Retinal pigment epithelial cell (primary cell): ENCODE measurements around the gene BTBD10.

Source experiments
- DNase-seq: peaks from one replicate; pipeline ENCODE4 v3.0.0-alpha.2; 2010; ENCODE audit warnings: low read depth
- H3K4me3 ChIP-seq: 2 replicates; pipeline ENCODE4 v1.5.1; 2011; ENCODE audit warnings: mild to moderate bottlenecking, low read length, control low read depth, moderate library complexity
- TF ChIP-seq, protein P1 (sequence below): conservative IDR thresholded peaks from 2 replicates; pipeline ENCODE4 v1.5.1; 2011; ENCODE audit warnings: low read depth, low read length, control low read depth, inconsistent platforms

Gene BTBD10

DNA sequence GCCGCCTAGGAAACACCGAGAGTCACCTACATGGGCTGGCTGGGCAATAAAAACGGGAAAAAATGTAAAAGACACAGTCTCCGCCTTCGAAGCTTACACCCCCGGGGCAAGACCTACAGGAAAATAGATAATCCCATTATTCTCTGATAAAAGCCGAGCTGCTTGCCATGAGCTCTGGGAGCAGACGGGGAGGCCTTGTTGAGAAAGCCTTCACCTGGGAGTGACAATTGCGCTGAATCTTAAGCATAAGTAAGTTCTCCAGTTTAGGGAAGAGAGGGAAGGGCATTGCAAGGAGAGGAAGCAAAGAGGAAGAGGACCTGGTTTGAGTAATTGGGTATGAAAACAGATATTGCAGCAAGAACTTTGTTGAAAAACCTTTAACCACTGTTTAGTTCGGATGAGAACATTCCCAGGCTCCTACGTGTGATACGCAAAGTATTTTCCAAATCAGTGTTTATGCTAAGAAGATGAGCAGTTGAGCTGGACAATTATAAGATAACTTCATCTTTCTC, 813 bp upstream of the BTBD10 start:
- H3K4me3 ChIP-seq, result peak overlapping the region; percentile 90
- TF ChIP-seq, protein P1, sequence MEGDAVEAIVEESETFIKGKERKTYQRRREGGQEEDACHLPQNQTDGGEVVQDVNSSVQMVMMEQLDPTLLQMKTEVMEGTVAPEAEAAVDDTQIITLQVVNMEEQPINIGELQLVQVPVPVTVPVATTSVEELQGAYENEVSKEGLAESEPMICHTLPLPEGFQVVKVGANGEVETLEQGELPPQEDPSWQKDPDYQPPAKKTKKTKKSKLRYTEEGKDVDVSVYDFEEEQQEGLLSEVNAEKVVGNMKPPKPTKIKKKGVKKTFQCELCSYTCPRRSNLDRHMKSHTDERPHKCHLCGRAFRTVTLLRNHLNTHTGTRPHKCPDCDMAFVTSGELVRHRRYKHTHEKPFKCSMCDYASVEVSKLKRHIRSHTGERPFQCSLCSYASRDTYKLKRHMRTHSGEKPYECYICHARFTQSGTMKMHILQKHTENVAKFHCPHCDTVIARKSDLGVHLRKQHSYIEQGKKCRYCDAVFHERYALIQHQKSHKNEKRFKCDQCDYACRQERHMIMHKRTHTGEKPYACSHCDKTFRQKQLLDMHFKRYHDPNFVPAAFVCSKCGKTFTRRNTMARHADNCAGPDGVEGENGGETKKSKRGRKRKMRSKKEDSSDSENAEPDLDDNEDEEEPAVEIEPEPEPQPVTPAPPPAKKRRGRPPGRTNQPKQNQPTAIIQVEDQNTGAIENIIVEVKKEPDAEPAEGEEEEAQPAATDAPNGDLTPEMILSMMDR, result no peak
- DNase-seq, result no peak

DNA sequence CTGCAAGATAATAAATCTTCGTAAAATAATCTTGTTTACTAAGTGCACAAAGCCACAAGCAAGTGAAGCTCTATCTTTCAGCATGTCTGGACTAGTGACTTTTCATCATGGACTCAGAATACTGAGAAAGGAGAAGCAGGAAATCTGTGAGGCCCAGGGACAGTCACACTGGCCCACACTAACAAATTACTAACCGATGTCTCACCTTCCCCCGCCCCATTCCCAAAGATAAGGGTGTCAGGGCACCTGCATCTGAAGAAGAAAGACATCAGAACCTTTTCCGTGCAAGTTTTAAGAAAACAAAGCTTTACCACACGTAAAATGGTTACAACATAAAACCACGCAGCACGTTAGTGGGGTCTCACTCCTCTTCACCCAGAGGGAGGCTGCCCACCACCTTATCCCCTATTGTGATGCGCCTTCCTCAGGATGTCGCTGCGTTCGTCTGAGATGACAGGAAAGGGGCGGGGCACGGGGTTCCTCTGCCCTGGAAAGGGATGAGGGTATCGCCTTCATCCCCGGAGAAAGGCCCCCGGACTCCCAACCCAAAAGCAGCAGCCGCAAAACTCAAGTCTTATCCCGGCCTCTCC, 616 bp downstream of the BTBD10 start:
- TF ChIP-seq, protein P1, result no peak
- DNase-seq, result no peak

DNA sequence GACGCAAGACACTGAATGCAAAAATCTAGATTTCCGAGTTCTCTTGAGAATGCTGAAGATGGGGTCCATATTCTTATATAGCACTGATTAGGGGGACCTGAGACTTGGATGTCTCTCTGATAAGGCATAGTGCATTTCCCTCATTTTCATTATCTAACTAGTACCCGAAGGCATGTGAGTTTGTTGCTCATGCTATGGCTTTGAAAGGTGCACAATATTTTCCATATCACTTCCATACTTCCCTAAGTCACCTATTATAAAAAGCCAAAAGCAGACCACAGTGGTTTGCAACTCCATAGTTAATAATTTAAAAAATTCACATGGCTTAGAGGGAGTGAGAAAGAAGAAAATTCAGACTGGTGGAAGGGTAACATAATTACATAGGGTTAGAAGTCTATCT, 1.7 kb downstream of the BTBD10 start:
- DNase-seq, result no peak
- H3K4me3 ChIP-seq, result no peak overlapping the region
- TF ChIP-seq, protein P1, result no peak

More for the DNA sequence above, 616 bp downstream of the BTBD10 start:
- peak overlapping the region; percentile 90 for H3K4me3 ChIP-seq

DNA sequence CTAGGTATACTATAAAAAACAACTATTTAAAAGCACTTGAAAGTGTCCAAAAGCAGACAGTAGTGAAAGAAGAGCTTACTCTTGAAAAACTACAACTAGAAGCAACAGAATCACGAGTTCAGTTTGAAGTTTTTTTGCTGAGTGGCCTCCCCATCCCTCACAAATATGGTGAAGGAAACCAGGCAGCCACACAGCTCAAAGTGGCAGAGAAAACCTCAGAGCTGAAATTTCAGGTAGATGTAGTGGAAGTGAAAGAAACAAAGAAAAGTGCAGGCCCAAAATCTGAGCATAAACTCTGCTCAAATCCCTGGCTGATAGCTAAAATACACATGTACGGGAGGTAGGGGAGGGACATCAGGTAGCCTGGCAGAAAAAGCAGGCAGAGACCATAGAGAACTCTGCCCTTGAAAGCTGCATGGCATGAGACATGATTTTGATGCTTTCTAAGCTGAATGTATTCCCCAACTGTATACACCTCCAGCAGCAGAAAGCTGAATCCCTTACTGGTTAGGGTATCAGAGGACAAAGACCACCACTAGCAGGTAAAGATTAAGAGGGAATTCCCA, 12.1 kb downstream of the BTBD10 start:
- DNase-seq, result no peak
- TF ChIP-seq, protein P1, result no peak
- H3K4me3 ChIP-seq, result no peak overlapping the region

DNA sequence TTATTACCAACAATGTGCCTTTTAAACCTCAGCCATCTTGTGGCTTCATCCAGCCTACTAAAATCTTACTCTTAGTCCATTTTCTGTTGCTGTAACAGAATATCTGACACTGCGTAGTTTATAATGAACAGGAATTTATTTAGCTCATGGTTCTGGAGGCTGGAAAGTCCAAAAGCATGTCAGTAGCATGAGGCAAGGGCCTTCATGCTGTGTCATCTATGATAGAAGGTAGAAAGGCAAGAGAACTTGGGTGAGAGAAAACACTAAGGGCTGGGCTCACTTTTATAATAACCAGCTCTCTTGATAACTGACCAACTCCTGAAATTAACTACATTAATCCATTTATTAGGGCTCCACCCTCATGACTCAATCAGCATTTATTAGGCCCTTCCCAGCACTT, 13.5 kb downstream of the BTBD10 start:
- no peak overlapping the region for H3K4me3 ChIP-seq
- DNase-seq, result no peak
- TF ChIP-seq, protein P1, result no peak

DNA sequence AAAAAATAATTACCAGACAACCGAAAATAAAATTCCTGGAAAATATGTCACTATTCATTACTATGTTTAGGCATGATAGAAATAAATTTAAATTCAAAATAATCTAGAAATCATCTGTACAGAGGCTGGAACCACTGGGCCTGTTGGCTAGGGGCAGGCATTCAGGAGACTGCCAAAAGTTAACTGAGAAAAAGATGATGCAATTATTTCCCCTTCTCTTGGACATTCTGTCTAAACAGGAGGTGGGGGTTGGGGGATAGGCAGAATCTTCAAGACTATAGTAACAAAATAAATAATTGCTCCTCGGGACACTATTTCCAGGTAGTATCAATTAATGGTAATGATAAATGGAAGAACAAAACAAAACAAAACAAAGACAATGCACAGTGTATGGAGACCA, 14.1 kb downstream of the BTBD10 start:
- TF ChIP-seq, protein P1, result no peak
- no peak for DNase-seq
- H3K4me3 ChIP-seq, result no peak overlapping the region

DNA sequence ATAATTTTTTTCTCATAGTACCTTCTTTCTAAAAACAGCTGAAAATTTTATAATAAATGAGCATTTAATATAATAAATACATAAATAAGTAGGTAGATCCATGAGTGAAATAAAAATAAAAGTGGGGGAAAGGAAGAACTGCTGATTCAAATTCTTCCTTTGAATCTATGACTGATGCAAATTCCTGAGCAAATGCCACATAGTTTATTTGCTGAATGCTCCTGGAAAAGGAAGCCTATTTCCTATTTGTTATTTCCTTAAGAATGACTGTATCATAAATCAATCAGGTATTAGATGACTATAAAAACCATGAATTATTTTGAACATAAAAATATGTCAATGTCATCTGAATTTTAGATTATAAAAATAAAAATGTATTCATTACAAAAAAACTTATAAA, 16.6 kb downstream of the BTBD10 start:
- no peak for DNase-seq
- TF ChIP-seq, protein P1, result no peak

More for the DNA sequence above, 16.6 kb downstream of the BTBD10 start:
- H3K4me3 ChIP-seq, result no peak overlapping the region
